ENCODE measurements around the gene LDHAL6A. TPM values are rescaled to one million over a fixed set of nuclear protein-coding genes. Genes with fewer than 3 reads are reported as not detected.

The LDHAL6A gene
- total RNA-seq, 1 experiment from 2014 or later = 0.59 TPM

DNA sequence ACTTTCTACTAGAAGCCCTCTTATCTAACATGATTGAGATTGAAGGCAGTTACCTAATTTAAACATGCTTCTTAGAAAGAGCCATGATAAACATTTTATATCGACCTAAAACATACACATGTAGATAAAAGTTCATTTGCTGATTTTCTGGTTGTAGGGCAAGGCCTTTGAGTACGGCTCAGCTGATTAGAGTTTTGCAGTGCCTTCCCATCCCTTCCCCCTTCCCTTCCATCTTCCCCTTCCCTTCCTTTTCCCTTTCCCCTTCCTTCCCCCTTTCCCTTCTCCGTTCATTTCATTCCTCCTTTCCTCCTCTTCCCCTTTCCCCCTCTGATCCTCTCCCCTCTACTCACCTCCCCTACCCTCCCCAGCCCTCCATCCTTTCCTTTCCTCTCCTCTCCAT is 39.2 kb upstream of the LDHAL6A start:
- Histone ChIP-seq H3K4me1 (no peaks in the 10 kb centered on the region), H3K9me3 (no peaks in the 10 kb centered on the region), H3K36me3 (ENCODE audit: control insufficient read depth, insufficient read depth, low read length) (no peaks in the 10 kb centered on the region), H3K27me3 (replicated peaks; ENCODE audit: control insufficient read depth, insufficient read depth, low read length) (no peaks in the 10 kb centered on the region), H3K4me3 (ENCODE audit: low read depth, low read length) (no peak overlapping the region)
- Mint-ChIP-seq H3K4me1 (ENCODE audit: low read depth, unreplicated experiment) (peaks cover 7% of the 10 kb centered on the region), H3K9me3 (ENCODE audit: unreplicated experiment) (no peaks in the 10 kb centered on the region), H3K27ac (ENCODE audit: unreplicated experiment) (no peak overlapping the region), H3K27me3 (ENCODE audit: insufficient read depth, unreplicated experiment) (peaks cover 4% of the 10 kb centered on the region), H3K36me3 (ENCODE audit: insufficient read depth, unreplicated experiment) (no peaks in the 10 kb centered on the region), H3K4me3 (ENCODE audit: unreplicated experiment) (no peak overlapping the region)
- CTCF ChIA-PET = no interaction called here
- intact Hi-C loops (cut with micrococcal nuclease; ENCODE audit: unreplicated experiment) = no loop called here
- POLR2A ChIA-PET = no interaction called here
- TF ChIP-seq, protein P1, sequence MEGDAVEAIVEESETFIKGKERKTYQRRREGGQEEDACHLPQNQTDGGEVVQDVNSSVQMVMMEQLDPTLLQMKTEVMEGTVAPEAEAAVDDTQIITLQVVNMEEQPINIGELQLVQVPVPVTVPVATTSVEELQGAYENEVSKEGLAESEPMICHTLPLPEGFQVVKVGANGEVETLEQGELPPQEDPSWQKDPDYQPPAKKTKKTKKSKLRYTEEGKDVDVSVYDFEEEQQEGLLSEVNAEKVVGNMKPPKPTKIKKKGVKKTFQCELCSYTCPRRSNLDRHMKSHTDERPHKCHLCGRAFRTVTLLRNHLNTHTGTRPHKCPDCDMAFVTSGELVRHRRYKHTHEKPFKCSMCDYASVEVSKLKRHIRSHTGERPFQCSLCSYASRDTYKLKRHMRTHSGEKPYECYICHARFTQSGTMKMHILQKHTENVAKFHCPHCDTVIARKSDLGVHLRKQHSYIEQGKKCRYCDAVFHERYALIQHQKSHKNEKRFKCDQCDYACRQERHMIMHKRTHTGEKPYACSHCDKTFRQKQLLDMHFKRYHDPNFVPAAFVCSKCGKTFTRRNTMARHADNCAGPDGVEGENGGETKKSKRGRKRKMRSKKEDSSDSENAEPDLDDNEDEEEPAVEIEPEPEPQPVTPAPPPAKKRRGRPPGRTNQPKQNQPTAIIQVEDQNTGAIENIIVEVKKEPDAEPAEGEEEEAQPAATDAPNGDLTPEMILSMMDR (IDR thresholded peaks at IDR 0.05; ENCODE audit: insufficient read depth in 1 of 2, low read depth in 1 of 2, low read length in 1 of 2, severe bottlenecking in 1 of 2, unreplicated experiment in 1 of 2) = no peak
- no peak for DNase-seq
- no TSS peak for BruUV-seq (replicated peaks)

DNA sequence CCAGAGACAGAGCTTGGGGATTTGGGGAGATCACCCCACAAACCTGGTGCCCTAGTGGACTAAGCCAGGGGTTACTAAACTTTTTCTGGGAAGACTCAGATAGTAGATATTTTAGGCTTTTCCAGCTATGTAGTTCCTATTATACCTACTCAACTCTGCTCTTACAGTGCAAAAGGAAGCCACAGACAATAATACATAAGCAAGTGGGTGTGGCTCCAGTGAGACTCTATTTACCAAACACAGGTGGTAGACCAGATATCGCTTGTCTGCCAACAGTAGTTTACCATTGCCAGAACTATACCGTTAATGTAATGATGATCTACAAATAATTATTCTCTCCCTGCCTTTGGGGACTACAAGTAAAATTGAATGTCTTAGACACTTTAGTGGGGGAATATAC is 36.6 kb upstream of the LDHAL6A start:
- Histone ChIP-seq H3K27me3 (replicated peaks; ENCODE audit: control insufficient read depth, insufficient read depth, low read length) (no peaks in the 10 kb centered on the region), H3K36me3 (ENCODE audit: control insufficient read depth, insufficient read depth, low read length) (no peaks in the 10 kb centered on the region), H3K4me3 (ENCODE audit: low read depth, low read length) (no peak overlapping the region), H3K9me3 (no peaks in the 10 kb centered on the region), H3K4me1 (no peaks in the 10 kb centered on the region)
- ChIA-PET POLR2A (interaction anchor here (0.6 kb wide), 1 partner anchor 138 kb away, joined by 6 read pairs; no protein-coding TSS in a partner anchor), CTCF (no interaction called here)
- Mint-ChIP-seq H3K4me1 (ENCODE audit: low read depth, unreplicated experiment) (no peaks in the 10 kb centered on the region), H3K4me3 (ENCODE audit: unreplicated experiment) (no peak overlapping the region), H3K27me3 (ENCODE audit: insufficient read depth, unreplicated experiment) (peaks cover 4% of the 10 kb centered on the region), H3K27ac (ENCODE audit: unreplicated experiment) (no peak overlapping the region), H3K9me3 (ENCODE audit: unreplicated experiment) (no peaks in the 10 kb centered on the region), H3K36me3 (ENCODE audit: insufficient read depth, unreplicated experiment) (no peaks in the 10 kb centered on the region)
- TF ChIP-seq, protein P1 (IDR thresholded peaks at IDR 0.05; ENCODE audit: insufficient read depth in 1 of 2, low read depth in 1 of 2, low read length in 1 of 2, severe bottlenecking in 1 of 2, unreplicated experiment in 1 of 2) = no peak
- no TSS peak for BruUV-seq (replicated peaks)
- no peak for DNase-seq
- intact Hi-C loops (cut with micrococcal nuclease; ENCODE audit: unreplicated experiment) = no loop called here

DNA sequence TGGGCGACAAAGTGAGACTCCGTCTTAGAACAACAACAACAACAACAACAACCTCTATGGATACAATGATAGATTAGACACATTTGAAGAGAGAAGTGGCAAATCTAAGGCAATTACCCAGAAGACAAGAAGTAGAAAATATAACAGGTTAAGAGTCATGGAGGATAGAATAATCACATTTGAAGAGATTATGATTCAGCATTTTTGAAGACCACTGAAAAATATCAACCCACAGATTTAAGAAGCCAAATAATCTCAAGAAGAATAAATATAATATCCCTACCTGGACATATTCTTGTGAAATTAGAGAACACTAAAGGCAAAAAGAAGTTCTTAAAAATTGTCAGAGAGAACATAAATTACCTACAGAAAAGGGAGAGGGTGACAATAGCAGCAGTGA is 35.6 kb upstream of the LDHAL6A start:
- no peaks in the 10 kb centered on the region for H3K36me3 ChIP-seq (ENCODE audit: control insufficient read depth, insufficient read depth, low read length)
- H3K9me3 ChIP-seq = no peaks in the 10 kb centered on the region
- no TSS peak for BruUV-seq (replicated peaks)
- Mint-ChIP-seq H3K36me3 (ENCODE audit: insufficient read depth, unreplicated experiment) (no peaks in the 10 kb centered on the region), H3K27me3 (ENCODE audit: insufficient read depth, unreplicated experiment) (peaks cover 4% of the 10 kb centered on the region), H3K9me3 (ENCODE audit: unreplicated experiment) (no peaks in the 10 kb centered on the region), H3K27ac (ENCODE audit: unreplicated experiment) (no peak overlapping the region), H3K4me3 (ENCODE audit: unreplicated experiment) (no peak overlapping the region), H3K4me1 (ENCODE audit: low read depth, unreplicated experiment) (no peaks in the 10 kb centered on the region)
- H3K4me3 ChIP-seq (ENCODE audit: low read depth, low read length) = no peak overlapping the region
- no peaks in the 10 kb centered on the region for H3K4me1 ChIP-seq
- no peaks in the 10 kb centered on the region for H3K27me3 ChIP-seq (replicated peaks; ENCODE audit: control insufficient read depth, insufficient read depth, low read length)
- CTCF ChIA-PET = no interaction called here
- intact Hi-C loops (cut with micrococcal nuclease; ENCODE audit: unreplicated experiment) = no loop called here
- POLR2A ChIA-PET = no interaction called here
- no peak for DNase-seq
- TF ChIP-seq, protein P1 (IDR thresholded peaks at IDR 0.05; ENCODE audit: insufficient read depth in 1 of 2, low read depth in 1 of 2, low read length in 1 of 2, severe bottlenecking in 1 of 2, unreplicated experiment in 1 of 2) = no peak
